Sciatic nerve (tissue), 2 donors: Measurements from ENCODE around the gene E2F4. TPM values are rescaled to one million over a fixed set of nuclear protein-coding genes. Genes with fewer than 3 reads are reported as not detected.

Experiments
- ATAC-seq: fragments of 200-7000 bp; cut with Tn5 transposase; one replicate; pipeline ENCODE4 v1.9.1; 2020; ENCODE audit warnings: mild to moderate bottlenecking, moderate library complexity
- DNase-seq: peaks from one replicate; pipeline ENCODE4 v3.0.0-alpha.2; 2020; ENCODE audit warnings: low spot score
- intact Hi-C: fragments of 100-400 bp; cut with DNase I; formaldehyde crosslinking; loops from one replicate; pipeline ENCODE4 v1.14.2; 2022
- total RNA-seq: library from RNA; stranded (reverse); fragmentation: NEBNext Ultra II Directional; extraction: Animal tissue kit (Norgen Biotek cat#: 25700); gene quantifications from one replicate; pipeline ENCODE4 v1.2.1, GENCODE V29; 2021
- donor health status: DM: no; HTN: no; CAD: no.
- donor health status: DM: no; HTN: no; CAD: no.

E2F4 gene
- total RNA-seq, 1 donor from 2014 or later = 45.0 TPM

GRCh38 chr16:67201411-67202345 is 9.7 kb downstream of the E2F4 start:
- intact Hi-C loops = no loop called here
- DNase-seq (no peak), ATAC-seq (no peak)

GRCh38 chr16:67202426-67202825 is 10.5 kb downstream of the E2F4 start:
- intact Hi-C loops = no loop called here
- DNase-seq (no peak), ATAC-seq (no peak)

DNA sequence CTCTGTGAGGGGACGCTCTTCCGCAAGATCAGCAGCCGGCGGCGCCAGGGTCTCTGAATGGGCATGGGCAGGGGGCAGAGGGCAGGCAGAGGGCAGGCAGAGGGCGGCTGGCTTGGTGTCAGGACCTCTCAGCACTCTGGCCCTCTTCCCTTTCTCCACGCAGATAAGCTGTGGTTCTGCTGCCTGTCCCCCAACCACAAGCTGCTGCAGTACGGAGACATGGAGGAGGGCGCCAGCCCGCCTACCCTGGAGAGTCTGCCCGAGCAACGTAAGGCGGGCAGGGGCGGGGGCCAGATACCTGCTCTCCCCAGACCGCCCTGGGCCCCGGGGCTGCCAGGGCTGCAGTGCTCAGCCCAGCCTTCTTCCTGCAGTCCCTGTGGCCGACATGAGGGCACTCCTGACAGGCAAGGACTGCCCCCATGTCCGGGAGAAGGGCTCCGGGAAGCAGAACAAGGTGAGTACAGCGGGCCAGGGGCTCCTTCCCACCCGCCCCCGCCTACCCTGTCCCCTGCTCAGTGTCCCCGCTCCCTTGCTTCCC is 11.1 kb downstream of the E2F4 start:
- DNase-seq (no peak), ATAC-seq (no peak)
- intact Hi-C loops = no loop called here

DNA sequence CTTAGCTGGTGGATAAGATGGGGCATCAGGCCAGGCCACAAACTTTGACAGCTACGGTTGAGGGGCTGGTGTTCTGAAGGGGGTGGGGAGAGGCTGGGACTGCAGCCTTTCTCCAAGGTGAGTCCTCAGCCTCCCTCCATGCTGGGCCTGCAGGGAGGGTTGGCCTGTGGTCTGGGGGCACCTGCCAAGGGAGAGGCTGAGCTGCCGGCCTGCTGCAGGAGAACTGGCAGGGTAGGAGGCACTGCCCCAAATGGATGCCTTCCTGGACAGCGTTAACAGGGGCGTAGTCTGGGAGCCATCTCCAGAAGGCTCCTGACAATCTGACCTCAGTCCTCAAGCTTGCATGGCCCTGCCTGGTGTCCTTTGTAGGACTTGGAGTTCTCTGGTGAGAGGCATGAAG is 12.1 kb downstream of the E2F4 start:
- DNase-seq (no peak), ATAC-seq (no peak)
- intact Hi-C loops = no loop called here

DNA sequence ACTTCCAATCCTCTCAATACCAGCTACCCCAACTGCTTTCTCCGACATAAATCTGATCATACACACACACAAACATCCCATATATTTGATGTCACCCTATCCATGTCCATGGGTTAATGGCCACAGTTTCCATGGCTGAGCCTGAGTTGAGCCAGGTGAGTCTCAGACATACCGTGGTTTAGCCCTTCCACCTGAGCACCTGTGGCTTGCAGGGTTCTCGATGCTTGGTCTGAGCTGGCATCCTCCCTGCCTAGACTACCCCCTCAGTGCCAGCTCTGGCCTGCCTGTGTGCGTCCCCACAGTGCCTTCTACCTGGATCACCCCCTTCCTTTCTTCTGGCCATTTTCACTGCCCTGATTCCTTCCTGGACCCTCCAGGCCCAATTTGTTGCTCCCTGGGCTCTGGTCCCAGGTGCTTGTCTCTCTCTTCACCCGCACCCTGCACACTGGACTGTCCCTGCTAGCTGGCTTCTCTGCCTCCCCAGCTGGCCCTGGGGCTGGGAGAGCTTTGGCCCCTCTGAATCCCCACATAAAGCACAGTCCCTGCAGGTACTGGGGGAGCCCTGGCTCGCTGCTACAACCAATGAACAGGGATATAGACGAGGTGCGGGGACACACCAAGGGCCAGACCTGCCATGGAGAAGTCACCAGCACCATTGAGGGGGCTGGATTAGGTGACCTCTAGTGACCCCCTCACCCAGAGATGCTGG is 14.3 kb downstream of the E2F4 start:
- no peak for DNase-seq
- ATAC-seq = no peak
- intact Hi-C loops = no loop called here

DNA sequence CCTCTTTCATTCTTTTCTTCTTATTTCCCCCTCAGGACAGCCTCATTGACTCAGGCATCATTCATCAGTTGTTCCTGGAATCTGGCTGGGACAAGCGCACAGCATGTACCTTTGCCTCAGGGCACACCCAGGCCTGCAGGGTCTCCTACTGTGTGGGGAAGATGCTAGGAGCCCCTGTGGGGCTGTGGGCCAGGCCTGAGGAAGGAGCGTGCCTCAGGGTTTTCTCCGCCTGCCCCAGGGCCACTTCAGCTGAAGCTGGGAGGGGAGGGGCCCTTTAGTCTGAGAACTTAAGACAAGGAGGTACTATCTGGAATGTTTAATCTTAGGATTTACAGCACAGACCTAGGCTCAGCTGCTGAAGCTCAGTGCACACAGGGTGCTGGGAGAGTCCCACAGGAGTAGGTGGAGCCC is 14.9 kb downstream of the E2F4 start:
- DNase-seq (no peak), ATAC-seq (peak; percentile 23)
- intact Hi-C loops = no loop called here

- DNase-seq (no peak), ATAC-seq (no peak)
- intact Hi-C loops = no loop called here
These were observed 15.5 kb downstream of the E2F4 start for GRCh38 chr16:67207249-67208091.

- no peak for DNase-seq
- ATAC-seq = no peak
- intact Hi-C loops = no loop called here
These were observed 16.4 kb downstream of the E2F4 start for GRCh38 chr16:67208154-67208896.

DNA sequence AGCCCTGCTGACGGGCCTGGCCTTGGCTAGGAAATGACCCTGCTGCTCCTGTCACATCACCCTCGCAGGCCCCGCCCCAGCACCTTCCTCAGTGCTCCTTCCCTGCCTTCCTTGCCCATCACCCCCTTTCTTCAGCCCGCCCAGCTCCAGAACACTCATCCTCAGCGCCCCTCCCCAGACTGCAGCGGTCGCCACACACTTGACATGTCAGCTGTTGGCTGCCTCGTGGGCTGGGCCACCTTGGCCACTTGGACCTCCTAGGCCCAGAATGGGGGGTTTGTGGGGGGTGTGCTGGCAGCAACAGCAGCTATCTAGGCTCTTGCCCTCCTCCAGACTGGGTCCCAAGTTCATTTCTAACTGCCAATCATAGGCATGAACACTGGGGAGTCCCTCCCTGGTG is 17.6 kb downstream of the E2F4 start:
- intact Hi-C loops = no loop called here
- ATAC-seq (no peak), DNase-seq (no peak)

DNA sequence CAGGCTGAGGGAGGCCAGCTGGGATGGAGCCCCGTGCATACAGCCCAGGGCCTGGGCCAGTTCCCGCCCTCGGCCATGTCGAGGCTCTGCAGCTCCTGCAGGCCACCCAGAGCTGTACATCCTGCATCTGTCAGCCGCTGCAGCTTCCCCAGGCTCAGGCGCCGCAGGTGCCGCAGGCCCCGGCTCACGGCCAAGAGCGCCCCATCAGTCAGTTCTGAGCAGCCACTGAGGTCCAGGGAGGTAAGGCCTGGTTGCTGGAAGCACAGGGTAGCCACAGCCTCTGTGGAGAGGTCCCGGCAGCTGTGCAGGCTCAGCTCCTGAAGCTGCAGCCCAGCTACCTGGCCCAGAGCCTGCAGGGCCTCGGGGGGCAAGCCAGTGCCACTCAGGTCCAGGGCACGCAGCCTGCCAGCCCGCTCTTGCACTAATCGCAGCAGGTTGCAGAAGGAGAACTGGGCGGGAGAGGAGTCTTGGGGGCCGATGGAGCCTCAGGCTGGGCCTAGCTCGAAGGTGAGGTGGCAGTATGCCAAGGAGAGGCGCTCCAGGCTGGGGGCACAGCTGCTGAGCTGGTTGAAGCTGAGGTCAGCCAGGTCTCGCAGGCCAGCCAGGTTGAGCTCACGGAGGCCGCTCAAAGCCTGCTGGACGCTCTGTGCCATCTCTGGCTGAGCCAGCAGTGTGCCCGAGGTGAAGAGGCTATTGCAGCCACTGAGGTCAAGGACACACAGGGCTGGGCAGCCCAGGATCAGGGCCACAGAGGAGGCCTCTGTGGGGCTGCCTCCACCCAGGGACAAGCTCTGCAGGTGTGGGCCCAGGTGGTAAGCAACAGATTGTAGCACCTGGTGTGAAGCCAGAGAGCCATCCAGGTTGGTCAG is 18.3 kb downstream of the E2F4 start:
- ATAC-seq (no peak), DNase-seq (no peak)
- intact Hi-C loops = no loop called here

DNA sequence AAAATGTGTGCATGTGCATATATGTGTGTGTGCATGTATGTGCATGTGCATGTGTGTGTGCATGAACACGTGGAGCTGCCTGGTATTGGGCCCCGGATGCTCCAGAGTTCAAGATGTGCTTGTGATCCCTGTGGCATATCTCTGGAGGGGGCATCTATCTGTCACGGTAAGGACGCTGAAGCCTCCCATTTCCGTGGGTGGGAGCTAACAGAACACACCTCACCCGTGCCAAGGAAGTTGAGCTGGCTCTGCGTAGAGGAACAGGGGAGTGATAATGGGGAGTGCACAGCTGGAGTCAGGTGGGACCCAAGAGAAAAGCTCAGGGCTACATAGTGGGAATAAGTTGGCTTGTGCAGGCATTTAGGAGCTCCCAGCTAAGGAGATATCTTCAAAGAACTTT is 19.7 kb downstream of the E2F4 start:
- ATAC-seq (no peak), DNase-seq (no peak)
- intact Hi-C loops = no loop called here

DNA sequence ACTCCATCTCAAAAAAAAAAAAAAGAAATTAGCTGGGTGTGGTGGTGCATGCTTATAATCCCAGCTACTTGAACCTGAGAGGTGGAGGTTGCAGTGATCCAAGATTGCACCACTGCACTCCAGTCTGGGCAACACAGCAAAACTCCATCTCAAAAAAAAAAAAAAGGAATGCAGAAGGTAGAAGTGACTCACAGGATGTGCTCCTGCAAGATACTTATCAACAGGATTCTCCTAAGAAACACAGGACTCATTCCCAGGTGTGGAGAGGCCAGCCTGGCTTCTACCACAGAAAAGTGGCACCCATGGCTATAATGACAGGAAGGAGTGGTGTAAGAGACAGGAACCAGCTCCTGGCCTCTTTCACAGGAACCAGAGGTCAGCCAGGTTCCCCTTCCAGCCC is 20.8 kb downstream of the E2F4 start:
- ATAC-seq (no peak), DNase-seq (no peak)
- intact Hi-C loops = no loop called here

DNA sequence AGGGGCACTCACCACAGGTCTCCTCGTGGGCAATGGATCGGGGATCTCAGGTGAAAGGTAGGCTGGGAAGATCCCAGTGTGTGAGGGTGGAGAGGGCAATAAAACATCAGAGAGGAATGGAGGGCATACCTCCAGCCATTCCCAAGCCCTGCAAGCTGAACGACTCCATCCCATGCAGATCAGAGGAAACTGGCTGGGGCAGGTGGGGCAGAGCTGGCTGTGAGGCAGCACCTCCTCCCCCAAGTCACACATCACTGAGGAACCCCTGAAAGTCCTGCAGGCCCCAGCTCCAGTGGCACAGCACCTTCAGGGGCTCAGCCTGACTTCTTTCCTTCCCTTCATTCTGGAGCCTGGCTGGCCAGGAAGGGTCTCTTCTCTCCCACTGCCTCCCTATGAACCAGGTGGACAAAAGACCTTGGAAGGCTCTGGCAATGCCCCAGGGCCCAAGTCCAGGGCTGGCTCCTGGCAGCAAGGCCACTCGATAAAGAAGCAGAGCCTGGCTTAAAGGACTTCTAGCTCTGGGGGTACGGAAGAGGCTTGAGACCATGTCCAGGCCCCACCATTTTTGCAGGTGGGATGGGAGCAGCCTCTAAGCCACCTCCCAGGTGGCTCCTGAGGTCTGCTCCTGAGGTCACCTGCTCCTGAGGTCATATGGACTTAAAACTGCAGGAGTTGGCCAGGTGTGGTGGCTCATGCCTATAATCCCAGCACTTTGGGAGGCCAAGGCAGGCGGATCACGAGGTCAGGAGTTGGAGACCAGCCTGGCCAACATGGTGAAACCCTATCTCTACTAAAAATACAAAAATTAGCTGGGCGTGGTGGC is 21.5 kb downstream of the E2F4 start:
- DNase-seq (no peak), ATAC-seq (no peak)
- intact Hi-C loops = no loop called here

DNA sequence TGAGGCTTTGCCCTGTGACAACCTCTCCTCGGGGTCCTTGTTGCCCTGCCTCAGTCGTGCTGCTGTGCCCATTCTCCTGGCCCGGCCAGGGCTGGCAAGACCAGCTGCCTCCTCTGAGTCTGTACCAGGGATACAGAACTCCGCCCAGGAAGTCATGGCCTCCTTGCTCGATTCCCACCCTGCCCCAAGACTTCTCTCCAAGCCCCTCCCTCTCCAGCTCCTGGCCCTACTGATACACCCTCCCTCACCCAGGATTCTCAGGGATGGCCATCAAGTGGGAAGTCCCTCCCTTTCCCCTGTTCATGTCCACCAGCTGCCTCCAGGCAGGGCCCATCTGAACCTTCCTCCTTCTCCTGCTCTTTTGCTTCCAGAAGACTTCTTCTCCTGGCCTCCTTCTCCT is 23.8 kb downstream of the E2F4 start:
- no peak for ATAC-seq
- intact Hi-C loops = no loop called here
- DNase-seq = no peak

DNA sequence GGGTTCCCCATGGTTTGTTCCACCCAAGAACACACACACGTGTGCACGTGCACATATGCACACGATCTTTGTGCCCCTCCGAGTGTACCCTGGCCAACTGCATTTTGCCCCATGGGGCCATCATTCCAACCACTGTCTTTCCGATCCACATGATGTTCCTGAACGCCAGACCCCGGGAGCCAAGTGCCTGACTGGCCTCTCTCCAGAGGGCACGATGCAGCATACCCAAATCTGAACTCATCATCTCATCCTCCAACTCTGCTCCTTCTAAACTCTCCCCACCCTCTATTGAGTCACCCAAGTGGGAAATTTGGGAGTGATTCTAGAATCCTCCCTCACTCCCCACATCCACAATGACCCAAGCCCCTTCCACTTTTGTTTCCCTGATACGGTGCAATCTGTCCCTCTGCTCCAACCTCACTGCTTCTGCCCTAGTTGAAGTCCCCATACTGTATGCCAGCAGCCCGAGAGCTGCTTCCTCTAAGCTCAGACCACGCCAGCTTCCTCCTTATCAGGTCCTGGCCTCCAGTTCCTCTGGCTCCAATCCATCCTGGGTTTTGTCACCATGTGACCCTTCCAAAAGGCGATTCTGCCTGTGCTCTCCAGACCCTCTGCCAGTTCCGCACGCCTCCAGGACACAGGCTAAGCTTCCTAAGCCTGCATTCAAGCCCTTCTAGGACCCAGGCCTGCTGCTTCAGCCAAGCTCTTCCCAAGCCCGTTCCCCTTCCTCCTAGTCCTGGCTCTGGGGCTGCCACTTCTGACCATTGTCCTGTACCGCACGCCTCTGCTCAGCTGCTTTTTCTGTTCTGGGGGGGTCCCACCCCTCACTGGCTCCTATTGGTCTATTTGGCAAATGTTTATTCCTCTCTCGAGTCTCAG is 24.9 kb downstream of the E2F4 start:
- peak; percentile 75 for ATAC-seq
- DNase-seq = no peak

GRCh38 chr16:67223992-67224391 is 32.0 kb downstream of the E2F4 start:
- DNase-seq = no peak
- intact Hi-C loops = no loop called here
- no peak for ATAC-seq

More for the DNA sequence above, 24.9 kb downstream of the E2F4 start:
- intact Hi-C loops = no loop called here
